Thyroid gland (tissue), 4 donors: ENCODE results near the gene RXYLT1. TPM values are rescaled to one million over a fixed set of nuclear protein-coding genes. Genes with fewer than 3 reads are reported as not detected.

ENCODE experiments used
- DNase-seq, 2 donors: peaks; one replicate each; pipeline ENCODE4 v3.0.0-alpha.2; 2019
- H3K27ac ChIP-seq, 3 donors: fragments of 200-600 bp; sonication (generic); 1 replicate in 2 of 3; 2 replicates in 1 of 3; pipeline ENCODE4 v1.5.1; 2016 to 2019; ENCODE audit warnings: mild to moderate bottlenecking in 1 of 3, moderate library complexity in 1 of 3
- H3K27me3 ChIP-seq: fragments of 200-600 bp; sonication (generic); one replicate; pipeline ENCODE4 v1.5.1; 2019
- H3K36me3 ChIP-seq, 2 donors: fragments of 200-600 bp; sonication (generic); one replicate each; pipeline ENCODE4 v1.5.1; 2016 to 2019
- H3K4me1 ChIP-seq, 2 donors: fragments of 200-600 bp; sonication (generic); one replicate each; pipeline ENCODE4 v1.5.1; 2017 to 2019
- H3K4me3 ChIP-seq, 3 donors: fragments of 200-600 bp; sonication (generic); replicated peaks in 1 of 3; 1 replicate in 2 of 3; 2 replicates in 1 of 3; pipeline ENCODE4 v1.5.1; 2016; ENCODE audit warnings: mild to moderate bottlenecking in 1 of 3
- H3K9me3 ChIP-seq: fragments of 200-600 bp; sonication (generic); one replicate; pipeline ENCODE4 v1.5.1; 2017
- POLR2A ChIP-seq, 2 donors: fragments of 450-650 bp; IDR thresholded peaks; one replicate each; pipeline ENCODE4 v1.6.1; 2017; ENCODE audit warnings: antibody characterized with exemption in 2 of 2, mild to moderate bottlenecking in 2 of 2, moderate library complexity in 1 of 2
- WGBS, 2 donors: methylation state at CpG; one replicate each; pipeline ENCODE4 v1.1.5; 2017; 5-methylcytosine and 5-hydroxymethylcytosine counted together
- intact Hi-C: fragments of 100-400 bp; cut with DNase I; formaldehyde crosslinking; loops from one replicate; pipeline ENCODE4 v1.15.1; 2023
- total RNA-seq, 4 donors: library from RNA; depleted of rRNA; stranded (reverse); fragments of >200 nt; gene quantifications; one replicate each; pipeline ENCODE4 v1.2.3, GENCODE V29; 2016
- TF ChIP-seq, protein P1 (sequence below), 6 experiments: fragments of 200-600 bp in 3 of 6; fragments of 450-650 bp in 3 of 6; sonication (generic) in 3 of 6; IDR thresholded peaks; one replicate each; pipeline ENCODE4 v1.5.1; 2016 to 2019; ENCODE audit warnings: antibody characterized with exemption in 6 of 6, mild to moderate bottlenecking in 2 of 6, inconsistent platforms in 1 of 6, moderate library complexity in 1 of 6

Gene RXYLT1
- total RNA-seq, 4 donors from 2014 or later: 11.9 to 30.0 (median 16.8) TPM

DNA sequence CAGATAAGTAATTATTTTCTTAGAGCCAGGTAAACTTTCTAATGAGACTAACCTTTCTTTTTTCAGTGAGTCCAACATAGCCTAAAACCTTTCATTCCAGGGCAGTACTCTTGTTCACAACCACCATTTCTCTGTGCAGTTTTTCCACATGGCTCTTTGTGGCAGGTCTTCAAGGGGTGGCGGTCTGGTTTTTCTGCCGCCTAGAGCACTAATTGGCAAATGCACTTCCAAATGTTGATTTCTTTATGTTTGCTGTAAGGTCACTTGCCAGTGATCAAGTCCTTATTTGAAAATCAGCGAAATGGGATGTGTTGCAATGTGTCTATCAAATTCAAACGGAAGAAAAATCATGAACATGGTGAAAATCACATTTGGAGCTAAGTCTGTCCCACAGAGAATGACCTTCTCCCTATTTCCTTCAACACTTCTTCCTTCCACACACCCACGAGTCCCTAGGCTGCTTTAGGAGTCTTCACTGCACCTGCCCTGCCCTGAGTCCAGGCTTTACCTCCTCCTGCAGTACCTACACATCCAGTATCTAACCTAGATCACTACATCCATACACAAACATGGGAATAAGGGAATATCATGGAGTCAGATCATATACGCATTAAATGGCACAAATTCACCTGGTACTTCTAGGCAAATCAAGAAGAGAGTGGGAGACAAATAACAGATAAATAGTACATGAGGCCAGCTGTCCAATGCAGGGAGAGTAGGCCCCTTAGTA, 66.7 kb downstream of the RXYLT1 start:
- Histone ChIP-seq H3K4me1 (peaks cover 11 to 24% of the 10 kb centered on the region in 2 donors), H3K4me3 (peak overlapping the region in 1 of 3 donors; percentile 70), H3K36me3 (no peaks in the 10 kb centered on the region), H3K27me3 (no peaks in the 10 kb centered on the region), H3K9me3 (no peaks in the 10 kb centered on the region), H3K27ac (no peak overlapping the region)
- intact Hi-C loops: loop anchor here (5.0 to 10.0 kb wide), 2 partner anchors 238 to 336 kb away; no protein-coding TSS in a partner anchor
- DNase-seq: no peak
- 62 to 66% methylated on average over 6 of the region's 6 CpGs for WGBS, 2 donors
- no peak for TF ChIP-seq POLR2A (IDR thresholded peaks at IDR 0.05)
- TF ChIP-seq, protein P1, sequence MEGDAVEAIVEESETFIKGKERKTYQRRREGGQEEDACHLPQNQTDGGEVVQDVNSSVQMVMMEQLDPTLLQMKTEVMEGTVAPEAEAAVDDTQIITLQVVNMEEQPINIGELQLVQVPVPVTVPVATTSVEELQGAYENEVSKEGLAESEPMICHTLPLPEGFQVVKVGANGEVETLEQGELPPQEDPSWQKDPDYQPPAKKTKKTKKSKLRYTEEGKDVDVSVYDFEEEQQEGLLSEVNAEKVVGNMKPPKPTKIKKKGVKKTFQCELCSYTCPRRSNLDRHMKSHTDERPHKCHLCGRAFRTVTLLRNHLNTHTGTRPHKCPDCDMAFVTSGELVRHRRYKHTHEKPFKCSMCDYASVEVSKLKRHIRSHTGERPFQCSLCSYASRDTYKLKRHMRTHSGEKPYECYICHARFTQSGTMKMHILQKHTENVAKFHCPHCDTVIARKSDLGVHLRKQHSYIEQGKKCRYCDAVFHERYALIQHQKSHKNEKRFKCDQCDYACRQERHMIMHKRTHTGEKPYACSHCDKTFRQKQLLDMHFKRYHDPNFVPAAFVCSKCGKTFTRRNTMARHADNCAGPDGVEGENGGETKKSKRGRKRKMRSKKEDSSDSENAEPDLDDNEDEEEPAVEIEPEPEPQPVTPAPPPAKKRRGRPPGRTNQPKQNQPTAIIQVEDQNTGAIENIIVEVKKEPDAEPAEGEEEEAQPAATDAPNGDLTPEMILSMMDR (IDR thresholded peaks at IDR 0.05): no peak

DNA sequence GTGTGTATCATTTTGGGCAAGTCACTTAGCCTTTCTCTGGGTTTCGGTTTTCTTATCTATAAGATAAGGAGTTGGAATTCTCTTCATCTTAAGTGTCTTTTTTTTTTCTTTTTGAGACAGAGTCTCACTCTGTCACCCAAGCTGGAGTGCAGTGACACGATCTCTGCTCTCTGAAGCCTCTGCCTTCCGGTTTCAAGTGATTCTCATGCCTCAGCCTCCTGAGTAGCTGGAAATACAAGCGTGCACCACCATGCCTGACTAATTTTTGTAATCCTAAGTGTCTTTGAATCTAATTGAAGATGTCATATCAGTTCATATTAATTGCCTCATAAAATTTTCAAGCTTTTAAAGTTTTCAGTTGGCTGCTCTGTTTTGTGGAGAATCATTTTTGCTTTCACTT, 68.7 kb downstream of the RXYLT1 start:
- TF ChIP-seq POLR2A (IDR thresholded peaks at IDR 0.05): no peak
- TF ChIP-seq, protein P1 (IDR thresholded peaks at IDR 0.05): no peak
- DNase-seq: no peak
- Histone ChIP-seq H3K36me3 (no peaks in the 10 kb centered on the region), H3K27ac (no peak overlapping the region), H3K9me3 (no peaks in the 10 kb centered on the region), H3K4me1 (peaks cover 11 to 26% of the 10 kb centered on the region in 2 donors), H3K4me3 (no peak overlapping the region), H3K27me3 (no peaks in the 10 kb centered on the region)
- WGBS, 2 donors: 53 to 70% methylated on average over 4 of the region's 4 CpGs
- intact Hi-C loops: loop anchor here (5.0 to 10.0 kb wide), 2 partner anchors 236 to 334 kb away; no protein-coding TSS in a partner anchor

DNA sequence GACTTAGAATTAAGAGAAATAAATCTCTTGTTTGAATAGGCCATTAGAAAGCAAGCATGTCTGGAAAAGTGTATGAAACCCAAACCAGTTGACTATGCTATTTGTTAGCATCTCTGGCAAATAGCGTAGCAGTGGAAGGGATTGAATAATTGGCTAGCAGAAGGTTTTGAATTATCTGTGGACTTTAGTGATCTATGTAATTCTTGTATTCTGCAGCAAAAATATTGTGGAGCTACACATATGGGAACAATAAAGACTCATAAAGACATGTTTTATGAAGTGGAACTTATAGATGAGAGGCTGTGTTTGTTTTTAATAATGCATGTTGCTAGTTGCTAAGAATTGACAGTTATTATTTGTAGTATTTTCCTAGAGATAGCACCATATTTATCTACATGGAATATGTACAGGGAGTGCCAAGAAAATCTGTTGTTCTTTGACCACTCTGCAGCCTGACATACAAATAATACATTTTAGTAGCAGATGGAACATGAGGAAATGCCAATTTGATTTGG, 69.5 kb downstream of the RXYLT1 start:
- intact Hi-C loops: loop anchor here (5.0 to 10.0 kb wide), 2 partner anchors 236 to 333 kb away; no protein-coding TSS in a partner anchor

DNA sequence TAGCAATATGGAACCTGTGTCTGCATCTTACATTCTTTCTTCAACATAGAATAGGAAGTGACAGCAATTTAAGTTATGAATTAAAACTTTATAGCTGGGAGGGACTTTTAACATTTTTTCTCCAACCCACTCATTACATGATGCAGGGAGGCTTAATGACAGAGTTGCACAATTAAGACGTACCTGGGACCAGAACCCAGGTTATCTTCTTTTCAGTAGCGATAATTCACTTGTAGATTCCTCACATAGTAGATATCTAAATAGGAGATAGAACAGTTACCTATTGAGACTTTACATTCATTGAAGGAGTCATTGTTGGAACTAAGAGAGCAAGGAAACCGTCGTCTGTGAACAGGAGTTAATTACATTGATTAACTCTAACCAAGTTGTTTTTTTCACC, 69.9 kb downstream of the RXYLT1 start:
- no peak for DNase-seq
- TF ChIP-seq POLR2A (IDR thresholded peaks at IDR 0.05): no peak
- TF ChIP-seq, protein P1 (IDR thresholded peaks at IDR 0.05): no peak
- Histone ChIP-seq H3K36me3 (no peaks in the 10 kb centered on the region), H3K4me1 (peaks cover 11 to 30% of the 10 kb centered on the region in 2 donors), H3K27ac (no peak overlapping the region), H3K27me3 (no peaks in the 10 kb centered on the region), H3K9me3 (no peaks in the 10 kb centered on the region), H3K4me3 (no peak overlapping the region)
- WGBS, 2 donors: 91 to 94% methylated on average over 4 of the region's 4 CpGs
- intact Hi-C loops: loop anchor here (5.0 to 10.0 kb wide), 2 partner anchors 235 to 333 kb away; no protein-coding TSS in a partner anchor

More for the DNA sequence above, 69.5 kb downstream of the RXYLT1 start:
- H3K9me3 ChIP-seq: no peaks in the 10 kb centered on the region
- no peak for DNase-seq
- TF ChIP-seq, protein P1 (IDR thresholded peaks at IDR 0.05): no peak
- TF ChIP-seq POLR2A (IDR thresholded peaks at IDR 0.05): no peak
- H3K36me3 ChIP-seq: no peaks in the 10 kb centered on the region
- H3K27ac ChIP-seq: no peak overlapping the region
- 90 to 95% methylated on average over 1 of the region's 1 CpG for WGBS, 2 donors
- no peaks in the 10 kb centered on the region for H3K27me3 ChIP-seq
- no peak overlapping the region for H3K4me3 ChIP-seq
- H3K4me1 ChIP-seq: peaks cover 11 to 30% of the 10 kb centered on the region in 2 donors

DNA sequence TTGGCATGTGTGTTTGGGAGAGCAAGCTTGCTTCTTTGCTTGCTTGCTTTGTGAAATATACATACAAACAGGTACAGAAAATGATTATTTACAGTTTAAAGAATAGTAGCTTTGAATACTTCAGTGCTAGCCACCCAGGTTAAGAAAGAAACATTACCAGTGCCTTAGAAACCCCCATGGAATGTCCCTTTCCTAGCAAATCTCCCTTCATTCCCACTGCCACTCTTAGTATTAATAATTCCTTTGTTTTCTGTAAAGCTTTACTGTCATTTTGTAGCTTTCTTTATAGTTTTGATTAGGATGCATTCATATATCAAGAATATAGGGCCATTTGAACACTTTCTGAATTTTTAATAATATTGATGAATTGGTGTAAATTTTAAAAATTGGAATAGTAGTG, 74.3 kb downstream of the RXYLT1 start:
- no peak for DNase-seq
- H3K36me3 ChIP-seq: no peaks in the 10 kb centered on the region
- intact Hi-C loops: no loop called here
- H3K4me1 ChIP-seq: peaks cover 10 to 19% of the 10 kb centered on the region in 2 donors
- no peak overlapping the region for H3K27ac ChIP-seq
- TF ChIP-seq, protein P1 (IDR thresholded peaks at IDR 0.05): no peak
- TF ChIP-seq POLR2A (IDR thresholded peaks at IDR 0.05): no peak
- no peak overlapping the region for H3K4me3 ChIP-seq
- H3K9me3 ChIP-seq: no peaks in the 10 kb centered on the region
- no peaks in the 10 kb centered on the region for H3K27me3 ChIP-seq
